COR-L47 (cell line): Measurements from ENCODE around the gene PARN.
"Not testable (repeated sequence)": the region's sequence is repeated elsewhere in the genome, so short reads cannot be mapped to it uniquely, and the experiment has no call there.

Experiments used
- DNase-seq: peaks from one replicate; lab custom pipeline; 2025; lab: John Stamatoyannopoulos, UW

Gene PARN

DNA sequence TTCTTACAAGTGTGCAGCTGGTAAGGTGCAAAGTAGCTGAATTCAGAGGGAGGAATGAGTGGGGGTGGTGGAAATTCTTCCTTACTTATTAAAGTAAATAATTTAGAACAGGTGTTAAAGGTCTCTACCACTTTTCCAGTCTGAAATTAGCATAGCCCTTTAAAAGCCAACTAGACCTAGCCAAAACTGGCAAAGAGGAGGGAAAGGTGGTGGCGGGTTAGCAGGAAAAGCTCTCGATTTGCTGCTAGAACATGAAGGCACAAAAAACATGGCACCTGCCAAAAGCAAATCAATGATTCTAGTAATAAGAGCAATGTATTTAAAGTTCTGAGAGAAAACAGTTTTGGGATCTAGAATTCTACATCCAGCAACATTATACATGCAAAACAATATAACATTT, 157.7 kb downstream of the PARN start:
- no peak for DNase-seq

DNA sequence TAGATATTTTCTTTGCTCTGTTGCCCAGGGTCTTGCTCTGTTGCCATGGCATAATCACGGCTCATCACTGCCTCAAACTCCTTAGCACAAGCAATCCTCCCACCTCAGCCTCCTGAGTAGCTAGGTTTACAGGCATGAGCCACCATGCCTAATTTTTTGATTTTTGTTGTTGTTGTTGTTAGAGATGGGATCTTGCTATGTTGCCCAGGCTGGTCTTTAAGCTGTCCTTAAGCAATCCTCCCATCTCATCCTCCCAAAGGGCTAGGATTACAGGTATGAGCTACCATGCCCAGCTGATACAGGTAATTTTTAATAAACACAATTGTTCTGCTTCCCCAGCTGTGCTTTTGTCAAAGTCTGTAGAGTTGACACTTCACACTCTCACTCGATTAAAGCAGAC, 159.3 kb downstream of the PARN start:
- DNase-seq = no peak

DNA sequence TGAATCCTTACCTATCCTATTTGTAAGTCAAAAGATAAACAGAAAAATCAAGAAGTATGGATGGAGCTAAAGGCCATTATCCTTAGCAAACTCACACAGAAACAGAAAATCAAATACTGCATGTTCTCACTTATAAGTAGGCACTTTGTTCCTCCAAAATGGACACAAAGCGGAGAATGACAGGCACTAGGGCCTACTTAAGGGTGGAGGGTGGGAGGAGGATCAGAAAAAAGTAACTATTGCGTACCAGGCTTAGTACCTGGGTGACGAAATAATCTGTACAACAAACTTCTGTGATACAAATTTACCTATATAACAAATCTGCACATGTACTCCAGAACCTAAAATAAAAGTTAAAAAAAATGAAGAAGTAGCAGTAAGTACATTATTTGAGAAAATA, 164.3 kb downstream of the PARN start:
- no peak for DNase-seq

DNA sequence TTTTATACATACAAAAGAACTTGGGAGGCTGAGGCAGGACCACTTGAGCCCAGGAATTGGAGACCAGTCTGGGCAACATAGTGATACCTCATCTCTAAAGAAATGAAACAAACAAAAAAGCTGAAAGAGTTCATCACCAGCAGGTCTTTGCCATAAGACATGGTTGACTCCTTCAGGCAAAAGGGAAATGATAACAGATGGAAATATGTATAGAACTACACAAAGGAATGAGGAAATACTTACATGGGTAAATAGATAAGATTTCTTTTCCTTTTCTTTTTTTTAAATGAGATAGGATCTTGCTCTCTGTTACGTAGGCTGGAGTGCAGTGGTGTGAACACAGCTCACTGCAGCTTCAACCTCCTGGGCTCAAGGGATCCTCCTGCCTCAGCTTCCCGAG, 165.3 kb downstream of the PARN start:
- no peak for DNase-seq

DNA sequence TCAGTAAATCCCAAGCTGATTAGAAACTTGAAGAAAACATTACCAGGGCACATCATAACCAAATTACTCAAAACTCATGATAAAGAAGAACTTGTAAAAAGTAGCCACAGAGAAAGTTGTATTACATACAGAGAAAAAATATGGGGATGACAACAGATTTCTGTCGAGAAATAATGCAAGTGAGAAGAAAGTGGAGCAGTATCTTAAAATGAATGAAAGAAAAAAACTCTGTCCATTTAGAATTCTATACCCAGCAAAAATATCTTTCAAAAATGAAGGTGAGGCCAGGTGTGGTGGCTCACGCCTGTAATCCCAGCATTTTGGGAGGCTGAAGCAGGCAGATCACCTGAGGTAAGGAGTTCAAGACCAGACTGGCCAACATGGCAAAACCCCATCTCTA, 165.9 kb downstream of the PARN start:
- no peak for DNase-seq

DNA sequence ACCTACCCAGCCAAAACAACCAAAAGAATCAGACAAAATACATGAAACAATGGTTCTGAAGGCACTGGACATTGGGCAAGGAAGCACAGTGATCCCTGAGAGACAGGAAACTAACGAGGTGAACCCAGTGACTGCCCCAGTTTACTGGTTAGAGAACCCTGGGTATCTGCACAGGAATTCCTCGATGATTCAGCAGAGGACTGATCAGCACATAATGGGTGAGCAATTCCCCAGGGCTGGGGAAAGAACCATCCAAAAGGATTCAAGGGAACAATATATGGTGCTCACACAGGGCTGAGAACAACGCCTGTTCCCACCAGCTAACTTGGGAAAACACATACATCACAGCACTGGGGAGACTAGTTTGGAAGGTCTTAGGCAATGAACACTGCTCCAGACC, 167.2 kb downstream of the PARN start:
- no peak for DNase-seq

DNA sequence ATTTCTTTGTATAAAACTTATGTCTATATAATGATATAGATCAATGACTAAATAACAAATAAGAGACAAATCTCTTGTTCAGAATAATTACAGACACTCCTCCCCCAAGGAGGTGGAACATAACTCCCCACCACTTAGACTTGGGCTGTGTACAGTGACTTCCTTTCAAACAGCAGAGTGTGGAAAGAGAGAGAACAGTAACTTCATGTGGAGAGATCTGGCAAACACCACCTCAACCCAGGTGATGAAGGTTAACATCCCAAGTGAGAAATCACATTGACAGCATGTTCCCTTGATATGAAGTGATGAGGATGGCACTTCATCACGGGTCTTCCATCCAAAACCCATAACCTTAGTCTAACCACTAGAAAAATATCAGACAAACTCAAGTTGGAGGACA, 169.3 kb downstream of the PARN start:
- no peak for DNase-seq

DNA sequence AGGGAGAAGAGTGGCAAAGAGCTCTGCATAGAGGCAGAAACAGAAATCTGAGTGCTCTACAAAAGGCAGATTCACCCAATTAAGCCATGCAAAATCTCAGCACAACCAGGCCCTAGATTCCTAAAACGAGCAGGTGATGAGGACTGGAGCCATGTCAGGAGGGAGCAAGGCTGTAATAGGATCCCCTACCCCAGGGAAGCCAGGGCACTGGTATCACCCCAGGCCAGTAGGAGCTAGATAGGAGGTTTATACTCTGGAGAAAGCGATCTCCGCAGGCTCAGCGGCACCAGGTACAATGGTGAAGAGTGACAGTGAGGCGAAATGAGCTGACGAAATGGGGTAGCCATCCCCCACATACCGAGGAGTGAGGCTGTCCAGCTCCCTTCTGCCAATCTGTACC, 171.5 kb downstream of the PARN start:
- no peak for DNase-seq

DNA sequence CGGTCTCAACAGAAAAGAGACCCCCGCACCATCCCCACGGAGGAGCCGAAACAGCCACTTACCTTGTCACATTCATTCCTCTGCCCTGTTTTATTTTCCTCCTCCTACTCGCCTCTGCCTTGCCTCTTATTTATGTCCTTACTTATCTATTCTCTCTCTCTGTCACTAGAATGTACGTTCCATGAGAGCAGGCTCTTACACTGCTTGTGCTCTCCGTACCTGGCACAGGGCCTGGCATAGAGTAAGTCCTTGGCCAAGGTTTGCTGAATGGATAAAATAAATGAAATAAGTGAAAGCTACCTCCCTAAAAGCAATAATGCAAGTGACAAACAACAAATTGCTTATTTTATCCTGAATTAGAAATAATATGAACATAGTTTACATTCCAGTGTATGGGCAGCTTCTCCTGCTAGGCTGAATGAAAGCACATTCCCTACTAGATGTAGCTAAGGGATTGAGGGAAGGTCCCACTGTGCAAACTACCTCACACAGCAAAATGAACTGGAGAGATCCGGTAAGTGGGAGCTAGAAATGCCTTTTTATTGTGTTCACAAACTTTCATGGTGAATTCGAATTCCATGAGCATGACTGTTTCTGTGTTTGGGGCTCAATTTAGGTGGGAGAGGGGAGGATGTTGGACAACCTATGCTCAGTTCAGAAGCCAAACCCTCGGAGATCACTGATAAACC, 173.1 kb downstream of the PARN start:
- no peak for DNase-seq

DNA sequence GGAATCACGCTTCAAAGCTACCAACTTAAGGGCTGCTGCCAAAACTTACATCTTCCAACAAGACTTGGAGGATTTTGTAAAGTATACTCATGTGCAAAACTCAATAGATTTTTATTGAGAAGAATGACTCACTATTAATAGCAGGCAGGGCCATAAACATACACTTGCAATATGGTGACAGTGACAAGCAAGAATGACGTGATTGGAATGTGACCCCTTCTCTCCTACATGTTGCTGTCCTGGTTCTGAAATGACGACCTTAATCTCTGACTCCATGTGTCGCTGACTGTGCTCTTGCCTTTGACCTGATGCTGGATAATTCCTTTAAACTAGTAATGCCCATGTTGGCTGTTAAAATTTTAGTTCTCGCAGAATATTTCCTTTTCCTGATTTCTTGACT, 174.5 kb downstream of the PARN start:
- no peak for DNase-seq

DNA sequence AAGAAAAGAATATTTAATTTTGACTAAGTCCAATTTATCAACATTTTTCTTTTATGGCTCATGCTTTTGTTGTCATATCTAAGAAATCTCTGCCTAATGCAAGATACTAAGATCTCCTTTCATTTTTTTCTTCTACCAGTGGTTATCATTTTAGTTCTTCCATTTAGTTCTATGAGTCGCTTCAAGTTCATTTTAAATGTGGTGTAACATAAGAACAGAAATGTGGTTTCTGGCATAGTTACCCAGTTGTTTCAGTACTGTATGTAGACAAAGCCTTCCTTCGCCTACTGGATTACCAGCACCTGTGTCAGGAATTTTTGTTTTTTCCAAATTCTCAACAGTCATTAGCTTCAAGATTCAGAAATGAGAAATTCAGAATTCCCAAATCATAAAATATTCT, 175.7 kb downstream of the PARN start:
- no peak for DNase-seq

DNA sequence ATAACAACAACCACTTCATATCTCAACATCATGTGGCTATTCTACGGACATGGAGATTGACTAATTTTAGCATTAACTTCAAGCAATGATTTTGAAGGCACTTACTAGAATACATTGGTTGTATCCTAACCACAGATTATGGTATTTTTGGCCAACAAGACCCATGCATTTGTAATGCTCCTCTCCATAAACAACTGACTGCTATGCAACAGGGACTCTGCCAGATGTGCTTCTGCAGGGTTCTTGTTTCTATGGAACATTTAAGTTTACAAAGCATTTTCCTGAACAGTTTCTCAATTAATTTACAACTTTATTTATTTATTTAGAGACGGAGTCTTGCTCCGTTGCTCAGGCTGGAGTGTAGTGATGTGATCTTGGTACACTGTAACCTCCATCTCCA, 178.0 kb downstream of the PARN start:
- DNase-seq = no peak

DNA sequence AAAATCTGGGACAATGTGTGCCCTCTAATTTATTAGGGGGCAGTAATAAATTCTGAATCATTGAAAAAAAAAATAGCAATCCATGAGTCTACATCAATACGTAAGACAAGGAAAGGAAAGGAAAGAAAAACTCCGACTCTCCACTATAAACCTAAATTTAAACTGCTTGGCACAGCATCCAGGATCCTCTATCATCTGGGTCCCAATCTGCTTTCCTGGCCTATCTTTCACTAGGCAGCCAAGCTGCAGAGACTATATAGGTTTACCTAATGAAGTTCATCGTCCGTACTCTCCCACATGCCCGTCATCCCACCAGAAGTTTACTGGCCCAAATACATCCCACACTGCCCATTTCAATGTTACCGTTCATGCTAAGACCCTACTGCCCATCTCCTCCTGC, 179.2 kb downstream of the PARN start:
- DNase-seq = no peak

DNA sequence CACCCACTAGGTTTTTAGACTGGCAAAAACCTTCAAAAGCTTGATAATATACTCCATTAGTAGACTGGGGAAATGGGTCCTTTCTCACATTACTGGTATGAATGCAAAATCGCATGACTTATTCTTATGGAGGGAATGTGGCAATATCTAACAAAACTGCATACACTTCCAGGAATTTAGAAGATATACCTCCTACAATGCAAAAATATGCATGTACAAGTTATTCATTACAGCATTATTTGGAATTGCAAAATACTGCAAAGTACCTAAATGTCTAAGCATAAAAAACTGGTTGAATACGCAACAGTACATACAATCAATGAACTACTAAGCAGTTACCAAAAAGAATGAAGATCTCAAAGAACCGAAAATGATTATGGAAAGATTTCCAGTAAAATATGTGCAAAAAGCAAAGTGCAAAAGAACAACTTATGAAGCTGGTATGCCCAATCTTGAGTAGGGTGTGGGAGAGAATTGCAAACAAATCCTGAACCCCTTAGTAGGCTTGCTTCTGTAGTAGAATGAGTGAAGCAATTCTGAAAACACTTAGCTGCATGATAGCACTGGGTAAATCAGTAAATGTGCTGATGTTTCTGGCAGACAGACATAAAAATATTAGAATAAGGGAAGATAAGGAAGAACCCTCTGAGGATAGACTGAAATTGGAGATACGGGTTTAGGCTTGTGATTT, 180.1 kb downstream of the PARN start:
- no peak for DNase-seq

DNA sequence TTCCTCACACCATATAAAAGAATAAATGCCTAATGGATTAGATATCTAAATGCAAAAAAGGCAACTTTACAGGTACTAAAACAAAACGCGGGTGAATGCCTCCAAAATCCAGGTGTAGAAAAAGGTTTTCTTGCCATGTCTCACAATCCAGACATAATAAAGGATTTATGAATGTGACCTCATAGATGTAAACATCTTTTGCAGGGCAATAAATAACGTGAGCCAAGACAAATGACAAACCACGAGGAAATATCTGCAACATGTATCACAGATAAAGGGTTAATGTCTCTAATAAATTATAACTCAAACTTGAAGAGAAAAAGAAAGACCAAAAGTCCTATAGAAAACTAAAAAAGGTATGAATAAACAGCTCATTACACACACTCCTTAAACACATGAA, 180.7 kb downstream of the PARN start:
- no peak for DNase-seq

DNA sequence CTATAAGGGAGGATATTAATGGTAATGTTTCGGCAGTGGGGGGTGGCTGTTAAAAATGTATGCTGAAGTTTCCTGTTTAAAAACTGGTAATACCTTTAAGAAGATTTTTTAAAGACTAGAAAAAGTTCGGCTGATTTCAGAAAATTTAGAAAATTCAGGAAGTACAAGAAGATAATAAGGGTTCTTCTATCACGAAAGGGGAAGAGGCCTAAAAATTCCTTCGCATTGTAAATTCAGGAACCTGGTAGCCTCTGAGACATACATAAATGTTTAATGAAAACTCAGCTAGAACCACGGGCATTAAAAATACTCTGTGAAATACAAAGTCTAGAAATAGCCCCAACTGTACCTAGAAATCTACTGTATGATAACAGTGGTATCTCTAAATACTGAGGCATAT, 181.2 kb downstream of the PARN start:
- DNase-seq = no peak

DNA sequence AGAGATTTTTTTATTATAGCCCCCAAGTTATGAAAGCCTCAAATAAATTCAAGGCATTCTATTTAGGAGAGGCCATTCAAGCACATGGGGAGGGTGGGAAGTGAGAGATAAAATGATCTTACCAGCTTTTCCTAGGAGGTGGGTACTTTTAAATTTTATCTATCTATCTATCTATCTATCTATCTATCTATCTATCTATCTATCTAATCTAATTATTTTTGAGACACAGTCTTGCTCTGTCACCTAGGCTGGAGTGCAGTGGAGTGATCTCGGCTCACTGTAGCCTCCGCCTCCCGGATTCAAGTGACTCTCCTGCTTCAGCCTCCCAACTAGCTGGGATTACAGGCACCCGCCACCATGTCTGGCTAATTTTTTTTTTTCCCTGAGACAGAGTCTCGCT, 182.3 kb downstream of the PARN start:
- no peak for DNase-seq

DNA sequence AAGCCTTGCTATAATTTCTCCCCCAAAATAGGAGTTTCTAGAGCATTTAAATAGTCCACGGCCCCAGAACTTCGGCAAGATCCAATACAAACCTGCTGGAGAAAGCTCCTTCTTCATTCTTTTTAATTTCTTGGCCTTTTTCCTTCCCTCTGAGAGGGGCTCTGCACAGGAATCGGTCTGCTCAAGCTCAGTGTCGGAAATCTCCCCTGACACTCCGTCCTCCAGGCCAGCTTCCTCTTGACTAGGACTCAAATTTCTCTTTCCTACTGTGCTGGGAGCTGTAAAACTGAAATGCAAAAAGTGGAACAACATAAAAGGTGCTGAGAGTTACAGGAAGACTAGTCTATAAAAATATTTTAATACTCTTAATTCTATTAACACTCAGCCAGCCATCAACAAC, 183.3 kb downstream of the PARN start:
- no peak for DNase-seq

DNA sequence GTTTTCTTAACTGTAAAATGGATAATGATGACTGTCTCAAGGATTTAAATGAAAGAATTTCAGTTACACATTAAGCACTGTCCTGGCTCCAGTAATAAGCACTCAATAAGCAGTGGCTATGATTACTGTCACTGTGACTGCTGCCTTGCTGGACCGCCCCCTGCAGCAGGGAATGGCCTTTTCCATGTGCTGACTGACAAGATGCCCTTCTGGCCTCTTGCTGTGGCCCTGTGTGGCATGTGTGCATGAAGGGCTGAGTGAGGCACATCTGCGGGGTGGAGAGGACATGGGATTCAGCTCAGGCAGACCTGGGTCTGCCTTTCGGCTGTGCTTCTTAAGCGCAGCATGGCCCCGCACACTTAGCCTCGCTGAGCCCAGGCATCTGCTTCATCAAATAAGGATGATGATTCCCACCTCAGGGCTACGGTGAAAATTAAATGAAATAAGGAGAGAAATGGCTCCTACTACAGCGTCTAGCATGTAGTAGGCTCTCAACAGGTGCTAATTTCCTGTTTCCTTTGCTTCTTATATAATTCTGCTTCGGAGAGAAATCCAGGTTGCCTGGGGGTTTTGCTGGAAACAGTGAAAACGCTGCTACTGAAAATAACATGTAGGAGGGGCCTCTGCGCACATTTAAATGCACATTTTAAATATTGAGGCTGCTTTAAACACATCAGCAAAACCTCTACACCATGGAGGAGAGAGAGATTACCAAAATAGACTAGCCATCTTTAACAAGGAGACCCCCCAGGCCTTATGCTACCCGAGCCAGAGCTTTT, 183.9 kb downstream of the PARN start:
- no peak for DNase-seq

DNA sequence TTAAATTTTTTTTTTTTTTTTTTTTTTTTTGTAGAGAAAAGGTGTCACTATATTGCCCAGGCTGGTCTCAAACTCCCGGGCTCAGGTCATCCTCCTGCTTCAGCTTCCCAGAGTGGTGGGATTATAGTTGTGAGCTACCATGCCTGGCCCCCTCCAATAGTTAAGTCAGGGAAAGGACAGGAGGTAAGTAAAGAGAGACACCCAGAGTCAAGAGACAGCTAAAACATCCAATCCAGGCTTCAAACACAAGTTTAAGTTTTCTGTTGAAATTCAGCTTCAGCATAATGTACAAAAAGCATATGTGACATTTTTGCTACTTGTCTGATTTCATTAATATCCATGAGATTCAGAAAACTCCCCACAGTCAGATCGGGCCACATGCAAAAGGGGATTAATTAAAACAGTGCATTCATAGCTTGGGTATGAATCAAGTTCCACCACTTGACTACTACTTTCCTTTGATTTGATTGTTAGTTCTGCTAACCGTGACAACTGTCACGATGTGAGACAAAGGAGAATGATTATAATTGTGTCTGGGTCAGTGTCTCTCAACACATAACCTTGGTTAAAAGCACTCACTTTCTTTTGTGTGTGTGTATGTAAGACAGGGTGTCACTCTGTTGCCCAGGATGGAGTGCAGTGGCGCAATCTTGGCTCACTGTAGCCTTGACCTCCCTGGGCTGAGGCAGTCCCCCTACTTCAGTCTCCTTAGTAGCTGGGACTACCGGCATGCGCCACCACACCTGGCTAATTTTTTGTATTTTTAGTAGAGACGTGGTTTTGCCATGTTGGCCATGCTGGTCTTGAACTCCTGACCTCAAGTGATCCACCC, 184.9 kb downstream of the PARN start:
- no peak for DNase-seq

DNA sequence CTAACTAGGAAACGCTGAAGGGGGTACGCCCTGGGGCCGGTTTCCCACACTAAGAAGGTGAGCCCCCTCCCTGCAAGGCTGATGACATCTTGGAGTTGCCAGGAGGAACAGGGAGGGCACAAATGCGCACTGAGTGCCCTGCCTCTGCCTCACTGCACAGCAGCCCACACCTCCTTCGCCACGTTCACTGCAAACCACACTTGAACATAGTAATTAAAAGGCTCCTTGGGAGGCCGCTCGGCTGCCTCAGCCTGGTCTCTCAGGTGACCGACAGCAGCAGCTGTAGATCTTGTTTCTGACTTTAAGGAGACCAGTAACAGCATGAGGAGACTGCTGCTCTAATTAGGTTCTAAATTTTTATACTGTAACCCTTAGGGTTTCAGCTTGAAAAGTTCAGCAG, 188.5 kb downstream of the PARN start:
- not testable (repeated sequence) for DNase-seq

DNA sequence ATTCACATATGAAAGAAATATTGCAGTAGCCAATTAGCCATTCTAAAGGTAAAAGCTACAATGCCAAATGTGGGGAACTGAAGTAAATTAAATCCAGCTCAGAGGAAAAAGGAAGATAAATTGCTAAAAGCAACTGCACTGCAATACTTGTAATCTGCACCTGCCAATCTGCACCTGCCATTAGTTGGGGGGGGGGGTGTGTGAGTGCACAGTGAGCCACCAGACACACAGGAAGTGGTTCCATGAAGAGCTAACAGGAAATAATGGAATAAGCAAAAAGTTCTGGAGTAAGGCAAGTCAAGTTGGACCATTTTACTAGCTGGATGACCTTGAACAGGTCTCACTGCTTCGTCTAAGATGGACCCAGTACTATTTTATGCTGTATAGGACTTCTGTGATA, 191.8 kb downstream of the PARN start:
- DNase-seq = no peak
